HepG2 (cell line): ENCODE data around the gene ELOVL2. TPM values are rescaled to one million over a fixed set of nuclear protein-coding genes. Genes with fewer than 3 reads are reported as not detected.

Experiments used
- DNMT1 ChIP-seq: sonication (generic); formaldehyde crosslinking; IDR thresholded peaks from 2 replicates; pipeline ENCODE4 v1.5.1; 2020; ENCODE audit warnings: mild to moderate bottlenecking, missing genetic modification reagents
- FOSL1 ChIP-seq: sonication (generic); formaldehyde crosslinking; IDR thresholded peaks from 2 replicates; pipeline ENCODE4 v1.9.0; 2021; ENCODE audit warnings: missing genetic modification reagents, borderline replicate concordance
- LBX2 ChIP-seq: sonication (generic); formaldehyde crosslinking; IDR thresholded peaks from 2 replicates; pipeline ENCODE4 v1.5.0; 2020; ENCODE audit warnings: missing genetic modification reagents, mild to moderate bottlenecking, borderline replicate concordance
- MEF2D ChIP-seq: sonication (generic); formaldehyde crosslinking; IDR thresholded peaks from 2 replicates; pipeline ENCODE4 v1.5.1; 2020; ENCODE audit warnings: mild to moderate bottlenecking, missing genetic modification reagents
- SAFB2 ChIP-seq: sonication (generic); formaldehyde crosslinking; IDR thresholded peaks from 2 replicates; pipeline ENCODE4 v1.5.1; 2020; ENCODE audit warnings: missing genetic modification reagents, low read depth, mild to moderate bottlenecking, borderline replicate concordance
- TERF1 ChIP-seq: sonication (generic); formaldehyde crosslinking; IDR thresholded peaks from 2 replicates; pipeline ENCODE4 v1.8.0; 2022; ENCODE audit warnings: mild to moderate bottlenecking, missing genetic modification reagents, moderate library complexity
- ZNF207 ChIP-seq: fragments of 450-650 bp; IDR thresholded peaks from 2 replicates; pipeline ENCODE4 v1.6.1; 2016; ENCODE audit warnings: antibody characterized with exemption, borderline replicate concordance
- ZNF225 ChIP-seq: sonication (generic); formaldehyde crosslinking; IDR thresholded peaks from 2 replicates; pipeline ENCODE4 v1.4.0; 2020; ENCODE audit warnings: mild to moderate bottlenecking, missing genetic modification reagents
- ZNF317 ChIP-seq: sonication (generic); formaldehyde crosslinking; IDR thresholded peaks from 2 replicates; pipeline ENCODE4 v1.5.0; 2020; ENCODE audit warnings: mild to moderate bottlenecking, missing genetic modification reagents
- ZNF557 ChIP-seq: sonication (generic); formaldehyde crosslinking; IDR thresholded peaks from 2 replicates; pipeline ENCODE4 v1.4.0; 2020; ENCODE audit warnings: missing genetic modification reagents
- ZNF574 ChIP-seq: sonication (generic); formaldehyde crosslinking; IDR thresholded peaks from 2 replicates; pipeline ENCODE4 v1.4.0; 2020; ENCODE audit warnings: missing genetic modification reagents
- polyA plus RNA-seq, 8 experiments: library from polyadenylated mRNA; depleted of rRNA in 3 of 8; stranded (reverse) in 7 of 8; unstranded in 1 of 8; fragments of >200 nt; fragmentation: Illumina TruSeq in 4 of 8; extraction: Trizol in 4 of 8; gene quantifications; 2 replicates each; pipeline versions ENCODE4 v1.2.1 to v1.2.3, GENCODE V29; 2011 to 2016; ENCODE audit warnings: low read depth in 4 of 8, missing spikeins in 1 of 8, mixed read lengths in 1 of 8; ENCODE audit not compliant: insufficient read depth in 1 of 8
- total RNA-seq, 5 experiments: library from RNA; depleted of rRNA; stranded (reverse); fragments of >200 nt; fragmentation: Illumina TruSeq; extraction: Trizol; gene quantifications; 2 replicates each; pipeline ENCODE4 v1.2.3, GENCODE V29; 2016; ENCODE audit warnings: low read depth in 1 of 5
- TF ChIP-seq, protein P1 (sequence below): sonication (generic); formaldehyde crosslinking; IDR thresholded peaks from 2 replicates; pipeline ENCODE4 v1.9.0; 2021; ENCODE audit warnings: missing genetic modification reagents, borderline replicate concordance
- TF ChIP-seq, protein P2 (sequence below): sonication (generic); formaldehyde crosslinking; IDR thresholded peaks from 2 replicates; pipeline ENCODE4; 2020; ENCODE audit warnings: missing genetic modification reagents, mild to moderate bottlenecking, borderline replicate concordance
- TF ChIP-seq, protein P3 (sequence below): sonication (generic); formaldehyde crosslinking; IDR thresholded peaks from 2 replicates; pipeline ENCODE4 v1.5.1; 2020; ENCODE audit warnings: missing genetic modification reagents, mild to moderate bottlenecking, borderline replicate concordance

Gene ELOVL2
- total and polyA plus RNA-seq, 2 of the 13 experiments (the other 11 are each of a cell fraction or from before 2014, with no cell fraction given) = 43.6 to 65.4 TPM

GRCh38 chr6:10957414-10957886, 86.7 kb downstream of the ELOVL2 start (continued):
- TF ChIP-seq ZNF574 (peak; percentile 94), ZNF225 (CRISPR knock-in tag) (no peak), MEF2D (CRISPR knock-in tag) (peak; percentile 80), ZNF557 (no peak), SAFB2 (CRISPR knock-in tag) (no peak), TERF1 (CRISPR knock-in tag) (no peak), FOSL1 (CRISPR knock-in tag) (peak; percentile 61; the same call in 1 of the 2 replicates), LBX2 (CRISPR knock-in tag) (no peak), ZNF317 (CRISPR knock-in tag) (0 out of 2 replicates have a peak, but pooled peaks have one; percentile 70), DNMT1 (CRISPR knock-in tag) (no peak), ZNF207 (no peak)
- TF ChIP-seq, protein P1, sequence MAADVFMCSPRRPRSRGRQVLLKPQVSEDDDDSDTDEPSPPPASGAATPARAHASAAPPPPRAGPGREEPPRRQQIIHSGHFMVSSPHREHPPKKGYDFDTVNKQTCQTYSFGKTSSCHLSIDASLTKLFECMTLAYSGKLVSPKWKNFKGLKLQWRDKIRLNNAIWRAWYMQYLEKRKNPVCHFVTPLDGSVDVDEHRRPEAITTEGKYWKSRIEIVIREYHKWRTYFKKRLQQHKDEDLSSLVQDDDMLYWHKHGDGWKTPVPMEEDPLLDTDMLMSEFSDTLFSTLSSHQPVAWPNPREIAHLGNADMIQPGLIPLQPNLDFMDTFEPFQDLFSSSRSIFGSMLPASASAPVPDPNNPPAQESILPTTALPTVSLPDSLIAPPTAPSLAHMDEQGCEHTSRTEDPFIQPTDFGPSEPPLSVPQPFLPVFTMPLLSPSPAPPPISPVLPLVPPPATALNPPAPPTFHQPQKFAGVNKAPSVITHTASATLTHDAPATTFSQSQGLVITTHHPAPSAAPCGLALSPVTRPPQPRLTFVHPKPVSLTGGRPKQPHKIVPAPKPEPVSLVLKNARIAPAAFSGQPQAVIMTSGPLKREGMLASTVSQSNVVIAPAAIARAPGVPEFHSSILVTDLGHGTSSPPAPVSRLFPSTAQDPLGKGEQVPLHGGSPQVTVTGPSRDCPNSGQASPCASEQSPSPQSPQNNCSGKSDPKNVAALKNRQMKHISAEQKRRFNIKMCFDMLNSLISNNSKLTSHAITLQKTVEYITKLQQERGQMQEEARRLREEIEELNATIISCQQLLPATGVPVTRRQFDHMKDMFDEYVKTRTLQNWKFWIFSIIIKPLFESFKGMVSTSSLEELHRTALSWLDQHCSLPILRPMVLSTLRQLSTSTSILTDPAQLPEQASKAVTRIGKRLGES (CRISPR knock-in tag) = no peak
- TF ChIP-seq, protein P2, sequence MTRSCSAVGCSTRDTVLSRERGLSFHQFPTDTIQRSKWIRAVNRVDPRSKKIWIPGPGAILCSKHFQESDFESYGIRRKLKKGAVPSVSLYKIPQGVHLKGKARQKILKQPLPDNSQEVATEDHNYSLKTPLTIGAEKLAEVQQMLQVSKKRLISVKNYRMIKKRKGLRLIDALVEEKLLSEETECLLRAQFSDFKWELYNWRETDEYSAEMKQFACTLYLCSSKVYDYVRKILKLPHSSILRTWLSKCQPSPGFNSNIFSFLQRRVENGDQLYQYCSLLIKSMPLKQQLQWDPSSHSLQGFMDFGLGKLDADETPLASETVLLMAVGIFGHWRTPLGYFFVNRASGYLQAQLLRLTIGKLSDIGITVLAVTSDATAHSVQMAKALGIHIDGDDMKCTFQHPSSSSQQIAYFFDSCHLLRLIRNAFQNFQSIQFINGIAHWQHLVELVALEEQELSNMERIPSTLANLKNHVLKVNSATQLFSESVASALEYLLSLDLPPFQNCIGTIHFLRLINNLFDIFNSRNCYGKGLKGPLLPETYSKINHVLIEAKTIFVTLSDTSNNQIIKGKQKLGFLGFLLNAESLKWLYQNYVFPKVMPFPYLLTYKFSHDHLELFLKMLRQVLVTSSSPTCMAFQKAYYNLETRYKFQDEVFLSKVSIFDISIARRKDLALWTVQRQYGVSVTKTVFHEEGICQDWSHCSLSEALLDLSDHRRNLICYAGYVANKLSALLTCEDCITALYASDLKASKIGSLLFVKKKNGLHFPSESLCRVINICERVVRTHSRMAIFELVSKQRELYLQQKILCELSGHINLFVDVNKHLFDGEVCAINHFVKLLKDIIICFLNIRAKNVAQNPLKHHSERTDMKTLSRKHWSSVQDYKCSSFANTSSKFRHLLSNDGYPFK (CRISPR knock-in tag) = no peak
- TF ChIP-seq, protein P3, sequence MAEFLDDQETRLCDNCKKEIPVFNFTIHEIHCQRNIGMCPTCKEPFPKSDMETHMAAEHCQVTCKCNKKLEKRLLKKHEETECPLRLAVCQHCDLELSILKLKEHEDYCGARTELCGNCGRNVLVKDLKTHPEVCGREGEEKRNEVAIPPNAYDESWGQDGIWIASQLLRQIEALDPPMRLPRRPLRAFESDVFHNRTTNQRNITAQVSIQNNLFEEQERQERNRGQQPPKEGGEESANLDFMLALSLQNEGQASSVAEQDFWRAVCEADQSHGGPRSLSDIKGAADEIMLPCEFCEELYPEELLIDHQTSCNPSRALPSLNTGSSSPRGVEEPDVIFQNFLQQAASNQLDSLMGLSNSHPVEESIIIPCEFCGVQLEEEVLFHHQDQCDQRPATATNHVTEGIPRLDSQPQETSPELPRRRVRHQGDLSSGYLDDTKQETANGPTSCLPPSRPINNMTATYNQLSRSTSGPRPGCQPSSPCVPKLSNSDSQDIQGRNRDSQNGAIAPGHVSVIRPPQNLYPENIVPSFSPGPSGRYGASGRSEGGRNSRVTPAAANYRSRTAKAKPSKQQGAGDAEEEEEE (CRISPR knock-in tag) = no peak
